K562 (cell line): ENCODE measurements around the gene ZFYVE28. TPM values are rescaled to one million over a fixed set of nuclear protein-coding genes. Genes with fewer than 3 reads are reported as not detected.

Source experiments
- ARID3B ChIP-seq: fragments of 250-450 bp; sonication (Bioruptor Pico); IDR thresholded peaks from 2 replicates; pipeline ENCODE4 v1.4.0; 2020; ENCODE audit warnings: borderline replicate concordance
- ATF7 ChIP-seq: fragments of 450-650 bp; IDR thresholded peaks from 2 replicates; pipeline ENCODE4 v1.7.1; 2014; ENCODE audit warnings: mild to moderate bottlenecking, moderate library complexity
- GTF2B ChIP-seq: IDR thresholded peaks from 2 replicates; pipeline ENCODE4 v1.6.1; 2011; ENCODE audit not compliant: insufficient read length; ENCODE audit errors: extremely low read depth
- HEY1 ChIP-seq: fragments of 250-450 bp; sonication (Bioruptor Pico); IDR thresholded peaks from 2 replicates; pipeline ENCODE4 v1.5.0; 2020; ENCODE audit warnings: mild to moderate bottlenecking, moderate library complexity, borderline replicate concordance
- MNT ChIP-seq, 2 experiments: fragments of 450-650 bp; conservative IDR thresholded peaks; 2 replicates each; pipeline ENCODE4 v1.6.1; 2017; ENCODE audit warnings: mild to moderate bottlenecking in 2 of 2, moderate library complexity in 2 of 2
- MXD1 ChIP-seq: fragments of 250-450 bp; sonication (Bioruptor Pico); IDR thresholded peaks from 2 replicates; pipeline ENCODE4 v1.8.0; 2021; ENCODE audit warnings: borderline replicate concordance, mild to moderate bottlenecking, moderate library complexity; ENCODE audit not compliant: poor library complexity, severe bottlenecking
- PCBP1 ChIP-seq: fragments of 200-400 bp; formaldehyde crosslinking; IDR thresholded peaks from 2 replicates; pipeline ENCODE4 v1.6.1; 2018; ENCODE audit warnings: mild to moderate bottlenecking, low read depth, low read length; ENCODE audit not compliant: poor library complexity, severe bottlenecking
- PHF21A ChIP-seq: fragments of 450-650 bp; IDR thresholded peaks from 2 replicates; pipeline ENCODE4 v1.6.1; 2017; ENCODE audit warnings: low read depth, borderline replicate concordance
- POLR2H ChIP-seq: IDR thresholded peaks from 2 replicates; pipeline ENCODE4 v1.6.1; 2016; ENCODE audit warnings: missing genetic modification characterization, low read depth, mild to moderate bottlenecking, control low read depth, missing compliant biosample characterization, moderate library complexity
- RBM39 ChIP-seq: fragments of 200-400 bp; formaldehyde crosslinking; optimal IDR thresholded peaks from 2 replicates; pipeline ENCODE3; 2018; ENCODE audit warnings: low read depth, low read length
- RNF2 ChIP-seq: sonication (generic); IDR thresholded peaks from 2 replicates; pipeline ENCODE4 v1.6.1; 2016
- SMAD3 ChIP-seq: fragments of 450-650 bp; formaldehyde crosslinking; conservative IDR thresholded peaks from 2 replicates; pipeline ENCODE4 v1.4.0; 2020; ENCODE audit warnings: mild to moderate bottlenecking
- ZFP1 ChIP-seq: fragments of 450-650 bp; formaldehyde crosslinking; IDR thresholded peaks from 2 replicates; pipeline ENCODE4 v1.4.0; 2020; ENCODE audit warnings: mild to moderate bottlenecking, mixed read lengths
- ZKSCAN3 ChIP-seq: fragments of 250-450 bp; sonication (Bioruptor Pico); IDR thresholded peaks from 2 replicates; pipeline ENCODE4 v1.4.0; 2020
- ZNF282 ChIP-seq: sonication (generic); formaldehyde crosslinking; IDR thresholded peaks from 2 replicates; pipeline ENCODE4 v1.8.1; 2023; ENCODE audit warnings: missing genetic modification reagents
- ZNF311 ChIP-seq: fragments of 250-450 bp; sonication (Bioruptor Pico); IDR thresholded peaks from 2 replicates; pipeline ENCODE4 v1.4.0; 2020; ENCODE audit warnings: mild to moderate bottlenecking, moderate library complexity
- ZNF449 ChIP-seq: fragments of 250-450 bp; sonication (Bioruptor Pico); IDR thresholded peaks from 2 replicates; pipeline ENCODE4 v1.8.0; 2022; ENCODE audit warnings: moderate library complexity, mild to moderate bottlenecking, inconsistent platforms
- polyA plus RNA-seq, 8 experiments: library from polyadenylated mRNA; depleted of rRNA in 4 of 8; stranded (reverse) in 5 of 8; unstranded in 3 of 8; fragments of >200 nt; fragmentation: Nextera tagmentation in 2 of 8; fragmentation: Illumina TruSeq in 1 of 8; extraction: Ambion mirVana in 2 of 8; extraction: Trizol in 1 of 8; gene quantifications; 2 replicates each; pipeline versions ENCODE4 v1.2.1 to v1.2.3, GENCODE V29; 2011 to 2014; ENCODE audit warnings: inconsistent platforms in 1 of 8, missing spikeins in 1 of 8
- total RNA-seq, 7 experiments: library from RNA; depleted of rRNA in 6 of 7; stranded (reverse); fragments of >200 nt in 6 of 7; fragmentation: Illumina TruSeq in 2 of 7; extraction: Trizol in 2 of 7; gene quantifications; 2 replicates each; pipeline versions ENCODE4 v1.2.1 to v1.2.3, GENCODE V29; 2011 to 2021; ENCODE audit warnings: low replicate concordance in 1 of 7
- TF ChIP-seq, protein P1 (sequence below): fragments of 250-450 bp; sonication (Bioruptor Pico); IDR thresholded peaks from 2 replicates; pipeline ENCODE4 v1.5.0; 2021

ZFYVE28 gene
- total and polyA plus RNA-seq, 9 of the 15 experiments (the other 6 are each of a cell fraction or from before 2014, with no cell fraction given), result 1.3 to 24.8 (median 8.9) TPM

- TF ChIP-seq ARID3B (no peak), POLR2H (tag) (no peak), ZNF449 (CRISPR knock-in tag) (no peak), RNF2 (no peak), RBM39 (no peak), ZFP1 (CRISPR knock-in tag) (no peak), ZKSCAN3 (CRISPR knock-in tag) (no peak), HEY1 (CRISPR knock-in tag) (no peak), MNT (conservative IDR thresholded peaks at IDR 0.05) (peak; percentile 72 to 79), GTF2B (no peak), ZNF311 (CRISPR knock-in tag) (no peak), SMAD3 (CRISPR knock-in tag) (no peak), ATF7 (peak; percentile 75; the same call in 1 of the 2 replicates), MXD1 (CRISPR knock-in tag) (no peak), PHF21A (no peak), ZNF282 (CRISPR knock-in tag) (no peak), PCBP1 (peak; percentile 82)
- TF ChIP-seq, protein P1, sequence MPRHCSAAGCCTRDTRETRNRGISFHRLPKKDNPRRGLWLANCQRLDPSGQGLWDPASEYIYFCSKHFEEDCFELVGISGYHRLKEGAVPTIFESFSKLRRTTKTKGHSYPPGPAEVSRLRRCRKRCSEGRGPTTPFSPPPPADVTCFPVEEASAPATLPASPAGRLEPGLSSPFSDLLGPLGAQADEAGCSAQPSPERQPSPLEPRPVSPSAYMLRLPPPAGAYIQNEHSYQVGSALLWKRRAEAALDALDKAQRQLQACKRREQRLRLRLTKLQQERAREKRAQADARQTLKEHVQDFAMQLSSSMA (CRISPR knock-in tag), result no peak
Observed at GRCh38 chr4:2241410-2242353, 176.8 kb downstream of the ZFYVE28 start, which contains the start of the genes HAUS3 and POLN (continued).
